ENCODE measurements around the gene PPL.
"Not testable (repeated sequence)": the region's sequence is repeated elsewhere in the genome, so short reads cannot be mapped to it uniquely, and the experiment has no call there.

Gene PPL

DNA sequence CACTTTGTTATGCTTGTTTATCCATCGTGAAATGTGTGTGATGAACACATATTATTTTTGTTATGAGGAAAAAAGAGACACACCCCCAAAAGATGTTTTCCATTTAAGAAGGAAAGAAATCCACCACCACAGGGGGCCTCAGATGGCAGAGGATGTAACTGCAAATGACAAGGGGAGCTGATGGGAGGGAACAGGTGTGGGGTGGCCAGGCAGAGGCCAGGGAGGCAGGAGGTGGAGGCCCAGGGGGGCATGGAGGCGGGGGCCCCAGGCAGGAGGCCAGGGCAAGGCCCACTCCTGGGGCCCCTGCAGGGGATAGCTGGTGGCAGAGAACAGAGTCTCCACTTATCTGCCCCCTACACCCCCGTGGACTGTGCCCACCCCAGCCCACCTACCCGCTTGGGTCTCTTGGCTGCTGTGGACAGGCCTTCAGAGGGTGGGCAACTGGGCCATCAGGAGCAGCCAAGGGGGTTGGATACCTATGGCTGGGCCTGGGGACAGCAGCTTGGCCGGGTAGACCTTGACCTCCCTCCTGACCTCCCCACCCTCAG lies 28.0 kb downstream of the PPL start:
- no peak for DNase-seq

DNA sequence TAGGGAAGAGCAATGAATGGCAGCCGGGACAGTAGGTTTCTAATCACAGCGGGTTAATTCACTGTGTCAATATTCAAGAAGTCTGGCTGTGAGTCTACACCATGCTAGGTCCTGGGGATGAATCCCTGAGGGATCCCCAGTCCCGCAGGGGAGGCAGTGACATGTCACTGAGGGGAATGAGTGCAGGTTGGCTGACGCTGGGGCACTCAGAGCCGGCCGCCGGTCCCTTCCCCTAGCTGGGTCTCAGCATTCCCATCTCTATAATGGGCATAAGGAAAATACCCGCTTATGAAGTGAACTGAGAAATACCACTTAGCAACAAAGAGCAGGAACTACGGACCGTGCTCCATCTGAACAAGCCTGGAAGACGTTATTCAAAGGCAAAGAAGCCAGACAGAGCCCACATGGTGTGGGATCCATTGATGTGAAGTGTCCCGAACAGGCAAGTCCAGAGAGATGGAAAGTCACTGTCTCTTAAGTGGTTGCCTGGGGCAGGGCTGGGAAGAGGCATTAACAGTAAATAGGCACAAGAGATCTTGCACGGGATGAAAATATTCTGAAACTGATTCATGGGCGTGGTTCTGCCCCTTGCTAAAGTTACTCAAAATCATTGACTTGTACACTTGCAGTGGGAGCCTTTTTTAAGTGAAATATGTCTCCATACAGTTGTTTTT lies 31.9 kb downstream of the PPL start:
- no peak for DNase-seq

DNA sequence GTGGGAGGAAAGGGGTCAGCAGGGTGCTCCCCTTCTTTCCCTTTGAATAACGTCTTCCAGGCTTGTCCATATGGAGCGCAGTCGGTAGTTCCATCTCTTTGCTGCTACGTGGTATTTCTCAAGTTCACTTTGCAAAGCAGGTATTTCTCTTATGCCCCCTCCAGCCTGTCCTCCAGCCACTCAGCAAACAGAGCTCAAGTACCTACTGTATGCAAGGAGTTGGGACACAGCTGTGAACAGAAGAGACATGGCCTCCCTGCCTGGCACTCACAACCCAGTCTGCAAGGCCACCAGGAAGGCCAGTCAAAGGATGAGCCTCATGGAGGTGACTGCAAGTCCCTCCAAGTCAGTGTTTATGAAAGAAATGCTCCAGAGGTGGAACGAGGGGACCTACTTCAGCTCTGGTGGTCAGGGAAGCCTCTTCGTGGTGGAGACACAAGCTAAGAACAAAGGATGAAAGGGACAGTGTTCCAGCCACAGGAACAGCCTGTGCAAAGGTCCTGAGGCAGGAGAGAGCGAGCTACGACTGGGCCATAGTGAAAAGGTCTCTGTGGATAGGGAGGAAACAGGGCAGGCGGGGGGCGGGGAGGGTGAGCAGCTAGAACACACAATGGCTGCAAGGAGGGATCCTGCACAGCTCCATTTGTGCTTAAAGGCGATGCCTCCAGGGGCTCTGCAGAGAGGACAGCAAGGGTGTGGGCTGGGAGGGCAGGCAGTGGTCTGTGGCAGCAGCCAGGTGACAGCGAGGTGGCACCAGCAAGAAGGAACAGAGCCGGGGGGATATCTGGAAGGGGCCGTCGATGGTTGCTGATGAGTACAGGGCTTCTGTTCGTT lies 32.6 kb downstream of the PPL start:
- no peak for DNase-seq

DNA sequence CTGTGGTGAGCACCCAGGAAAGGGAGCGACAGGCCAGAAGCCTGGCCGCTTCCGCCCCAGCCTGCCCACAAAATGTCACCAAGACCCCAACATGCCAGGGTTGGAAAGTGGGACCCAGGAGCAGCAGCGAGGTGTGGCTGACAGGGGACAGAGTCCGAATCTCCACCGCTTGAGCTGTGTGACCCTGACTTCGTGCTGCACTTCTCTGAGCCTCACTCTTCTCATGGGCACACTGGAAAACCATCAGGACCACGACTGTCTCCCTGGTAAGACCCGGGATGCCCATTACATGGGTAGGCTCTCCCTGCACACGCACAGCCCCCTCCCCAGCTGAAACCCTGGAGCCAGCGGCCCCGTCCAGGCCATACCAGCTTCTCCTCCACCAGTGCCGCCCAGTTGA lies 34.9 kb downstream of the PPL start:
- no peak for DNase-seq

DNA sequence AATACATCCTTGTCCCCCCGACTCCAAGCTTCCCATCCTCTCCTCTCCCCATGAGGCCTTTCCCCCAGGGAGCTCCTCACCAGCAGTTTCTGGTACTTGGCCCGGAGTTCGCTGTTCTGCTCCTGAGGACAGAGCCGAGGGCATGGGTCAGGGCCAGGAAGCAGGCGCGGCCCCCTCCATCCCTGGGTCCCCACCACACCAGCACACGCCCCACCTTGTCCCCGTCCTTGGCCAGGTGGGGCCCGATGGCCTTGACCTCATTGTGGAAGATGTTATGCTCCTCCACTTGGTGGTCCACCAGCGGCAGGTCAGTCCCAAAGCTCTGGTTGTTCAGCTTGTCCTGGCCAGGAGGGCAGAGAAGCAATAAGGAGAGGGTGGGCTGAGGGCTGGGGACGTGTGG lies 36.2 kb downstream of the PPL start:
- DNase-seq, result no peak

DNA sequence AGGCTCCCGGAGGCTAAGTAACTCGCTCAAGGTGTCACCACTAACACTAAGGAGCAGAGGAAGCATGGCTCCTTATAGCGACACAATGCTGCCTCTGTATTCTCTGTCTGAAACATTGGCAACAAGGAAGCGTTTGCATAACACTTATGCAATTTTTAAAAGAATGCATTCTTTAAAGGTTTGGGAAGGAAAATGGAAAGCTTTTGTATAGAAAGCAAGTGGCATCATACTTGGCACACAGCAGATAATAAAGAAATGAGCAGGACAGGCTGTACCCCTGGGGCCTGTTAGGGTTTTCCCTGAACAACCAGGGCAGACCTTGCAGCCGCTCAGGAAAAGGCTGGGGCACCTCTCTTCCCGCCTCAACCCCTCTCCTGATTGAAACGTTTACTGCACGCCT lies 36.9 kb downstream of the PPL start:
- no peak for DNase-seq

DNA sequence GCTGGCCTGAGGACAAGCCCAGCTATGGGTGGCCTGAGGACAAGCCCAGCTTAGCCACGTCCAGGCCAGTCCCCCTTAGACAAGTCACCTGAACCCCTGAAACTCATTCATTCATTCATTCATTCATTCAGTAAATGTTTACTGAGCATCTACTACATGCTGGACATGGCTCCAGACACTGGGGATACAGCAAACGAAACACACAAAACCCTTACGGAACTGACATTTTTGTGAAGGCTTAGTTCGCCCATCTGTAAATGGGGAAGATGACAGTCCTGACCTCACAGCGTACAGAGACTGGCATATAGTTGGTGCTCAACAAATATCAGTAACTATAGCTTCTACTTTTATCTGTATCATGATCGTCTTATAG lies 37.5 kb downstream of the PPL start:
- no peak for DNase-seq

DNA sequence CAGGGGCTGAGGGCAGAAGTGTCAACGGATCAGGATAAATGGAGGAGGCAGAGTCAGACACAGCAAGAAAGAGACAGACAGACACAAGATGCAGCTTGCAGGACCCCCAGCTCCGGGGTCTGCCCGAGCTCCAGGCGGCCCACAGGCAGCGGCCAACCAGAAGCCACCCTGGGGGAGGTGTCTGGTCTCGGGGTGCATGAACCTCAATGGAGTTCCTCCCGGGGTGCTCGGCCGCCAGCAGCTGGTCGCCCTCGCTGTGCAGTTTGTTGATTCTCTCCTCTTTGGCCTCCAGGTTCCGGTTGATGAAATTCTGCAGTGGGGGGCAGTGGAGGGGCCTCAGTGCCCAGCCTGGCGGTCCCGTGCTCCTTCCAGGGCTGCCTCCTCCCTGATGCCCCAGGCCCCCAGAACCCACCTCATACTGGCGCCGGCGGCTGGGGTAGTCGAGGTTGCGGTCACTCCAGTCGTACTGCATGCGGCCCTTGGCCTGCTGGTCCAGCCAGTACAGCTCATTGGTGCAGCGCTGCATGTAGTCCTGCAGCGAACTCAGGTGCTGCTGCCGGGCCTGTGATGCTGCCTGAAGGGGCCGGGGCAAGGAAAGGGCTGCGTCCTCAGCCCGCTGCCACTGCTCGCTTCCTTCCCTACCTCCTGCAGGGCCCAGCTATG lies 38.0 kb downstream of the PPL start:
- DNase-seq, result no peak

DNA sequence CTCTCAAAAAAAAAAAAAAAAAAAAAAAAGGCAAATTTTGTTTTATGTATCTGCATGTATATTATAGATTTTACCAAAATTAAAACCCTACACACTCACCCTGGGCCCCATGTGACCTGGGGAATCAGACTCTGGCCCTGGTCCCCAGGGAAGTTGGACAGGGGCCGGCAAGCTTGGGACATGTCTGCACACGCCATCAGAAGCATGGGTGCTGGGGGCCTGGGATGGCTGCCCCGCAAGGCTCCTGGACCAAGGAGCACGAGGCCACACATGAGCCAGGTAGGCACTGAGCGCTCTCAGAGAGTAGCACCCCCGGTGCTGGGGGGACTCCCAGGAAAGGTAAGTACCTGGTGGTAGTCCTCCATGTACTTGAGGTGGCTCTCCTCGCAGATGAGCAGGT lies 39.6 kb downstream of the PPL start:
- no peak for DNase-seq

DNA sequence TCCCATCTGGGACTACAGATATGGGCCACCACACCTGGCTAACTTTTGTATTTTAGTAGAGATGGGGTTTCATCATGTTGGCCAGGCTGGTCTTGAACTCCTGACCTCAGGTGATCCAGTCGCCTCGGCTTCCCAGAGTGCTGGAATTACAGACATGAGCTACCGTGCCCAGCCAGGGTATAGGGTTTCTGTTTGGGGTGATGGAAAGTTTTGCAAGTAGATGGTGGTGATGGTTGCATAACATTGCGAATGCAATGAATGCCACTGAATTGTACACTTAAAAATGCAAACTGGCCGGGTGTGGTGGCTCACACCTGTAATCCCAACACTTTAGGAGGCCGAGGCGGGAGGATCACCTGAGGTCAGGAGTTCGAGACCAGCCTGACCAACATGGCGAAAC lies 40.2 kb downstream of the PPL start:
- DNase-seq, result not testable (repeated sequence)

DNA sequence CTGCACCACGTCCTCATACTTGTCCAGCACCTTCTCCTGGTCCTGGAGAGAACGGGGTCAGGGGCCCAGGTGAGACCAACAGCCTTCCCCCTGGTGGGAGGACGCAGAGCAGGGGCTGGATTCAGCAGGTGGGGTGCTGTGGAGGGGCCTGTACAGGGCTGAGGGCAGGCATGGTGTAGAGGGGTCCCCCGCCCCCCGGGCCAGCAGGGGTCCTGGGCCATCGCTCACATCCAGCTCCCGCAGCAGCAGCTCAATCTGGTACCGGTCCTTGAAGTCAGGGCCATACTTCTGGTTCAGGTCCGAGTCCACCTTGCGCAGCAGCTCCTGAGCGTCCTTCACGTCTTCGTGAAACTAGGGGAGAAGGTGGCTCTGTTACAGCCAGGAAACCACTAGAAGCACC lies 41.6 kb downstream of the PPL start:
- no peak for DNase-seq

DNA sequence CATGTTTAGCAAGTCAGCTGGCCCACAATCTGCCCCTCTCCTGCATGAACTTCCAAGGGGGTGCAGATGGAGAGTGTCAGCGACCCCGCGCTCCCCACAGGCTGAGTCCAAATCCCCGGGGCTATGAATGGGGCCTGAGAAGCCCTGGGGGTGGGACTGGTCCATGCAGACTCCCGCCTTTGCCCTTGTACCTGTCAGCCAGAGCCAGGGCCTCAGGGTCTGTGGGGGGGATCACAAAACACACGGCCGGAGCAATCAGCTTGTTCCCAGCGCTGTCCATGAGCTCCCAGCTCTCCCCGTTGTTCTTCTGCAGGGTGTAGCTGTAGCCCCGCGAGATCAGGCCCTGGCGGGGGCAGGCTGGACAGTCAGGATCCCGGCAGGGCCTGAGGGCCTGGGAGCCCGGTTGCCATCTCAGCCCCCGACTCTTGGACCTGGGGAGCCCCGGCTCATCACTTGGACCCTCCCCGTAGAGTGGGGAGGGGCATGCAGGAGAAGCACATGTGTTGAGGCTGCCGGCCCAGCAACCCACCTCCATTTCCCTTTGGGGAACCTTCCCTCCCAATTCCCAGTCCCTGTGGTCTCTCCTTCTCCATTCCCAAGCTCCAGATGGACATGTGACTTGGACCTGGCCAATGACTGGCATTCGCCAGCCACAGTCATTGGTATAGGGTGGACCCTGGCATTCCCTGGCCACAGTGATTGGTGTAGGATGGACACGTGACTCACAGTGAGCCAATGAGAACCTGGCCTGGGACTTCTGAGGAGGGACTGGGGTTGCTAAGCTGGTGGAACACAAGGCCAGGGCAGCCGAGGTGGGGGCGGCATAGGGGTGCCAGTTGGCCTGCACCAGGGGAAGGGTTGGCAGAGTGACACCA lies 42.4 kb downstream of the PPL start:
- DNase-seq, result no peak

DNA sequence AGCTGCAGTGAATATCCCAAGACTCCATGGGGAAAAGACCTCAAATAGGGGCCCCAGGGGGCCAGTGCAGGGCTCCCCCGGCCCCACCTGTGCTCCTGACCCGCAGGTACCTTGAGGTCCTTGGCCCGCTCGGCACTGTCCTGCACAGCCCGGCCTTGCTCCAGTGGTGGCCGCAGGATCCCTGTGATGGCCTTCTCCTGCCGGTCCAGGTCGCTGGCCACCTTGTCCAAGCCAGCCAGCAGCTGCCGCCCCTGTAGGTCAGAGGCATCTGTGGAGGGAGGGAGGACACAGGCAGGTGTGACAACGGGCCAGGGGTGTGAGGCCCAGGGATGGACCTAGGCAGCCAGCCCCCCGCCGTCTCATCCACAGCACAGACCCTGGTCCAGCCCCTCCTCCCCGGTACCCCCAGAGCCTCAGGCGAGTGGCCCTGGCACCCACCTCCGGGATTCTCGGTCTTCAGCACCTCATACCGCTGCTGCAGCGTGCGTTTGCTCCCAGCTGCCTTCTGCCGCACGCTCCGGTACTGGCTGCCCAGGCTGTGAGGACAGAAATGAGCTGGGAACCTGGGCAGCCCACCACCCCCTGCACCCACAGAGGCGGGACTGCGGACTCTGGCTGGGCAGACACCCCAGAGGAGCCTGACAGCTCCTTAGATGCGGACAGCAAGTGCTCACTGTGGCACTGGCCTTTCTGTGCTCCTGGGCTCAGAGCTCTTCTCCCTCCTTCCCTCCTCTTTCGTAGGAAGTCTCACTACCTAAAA lies 43.7 kb downstream of the PPL start:
- DNase-seq, result no peak

DNA sequence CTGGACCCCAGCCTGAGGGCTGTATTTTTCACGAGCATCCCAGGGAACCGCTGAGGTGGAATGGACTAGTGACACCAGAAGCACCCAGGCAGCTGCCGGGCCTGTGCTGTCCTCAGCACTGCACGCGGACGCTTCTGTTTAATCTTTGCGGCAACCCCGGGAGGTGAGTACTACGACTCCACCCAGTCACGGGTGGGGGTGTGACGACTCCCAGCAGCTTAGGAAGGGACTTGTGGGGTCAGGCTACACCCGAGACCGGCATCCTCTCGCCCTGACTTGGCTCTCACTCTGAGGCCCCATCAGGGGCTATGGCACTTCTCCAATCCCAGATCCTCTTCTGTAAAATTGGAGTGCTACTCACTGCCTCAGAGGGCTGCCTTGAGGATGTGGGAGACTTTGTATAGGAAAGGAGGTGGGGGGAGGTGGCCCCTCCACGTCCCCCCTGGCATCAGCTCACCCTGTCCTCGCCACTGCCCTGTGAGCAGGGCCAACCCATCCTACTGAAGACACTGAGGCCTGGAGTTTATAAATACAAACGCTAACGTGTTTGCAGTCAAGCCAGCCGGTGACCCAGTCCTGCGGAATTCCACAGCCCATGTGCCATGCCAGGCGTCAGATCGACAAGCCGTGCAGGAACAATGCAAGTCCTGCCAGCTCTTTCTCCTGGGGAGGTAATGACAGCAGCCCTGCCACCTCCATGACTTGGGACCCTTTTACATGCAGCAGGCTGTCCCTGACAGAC lies 44.4 kb downstream of the PPL start:
- DNase-seq, result no peak

DNA sequence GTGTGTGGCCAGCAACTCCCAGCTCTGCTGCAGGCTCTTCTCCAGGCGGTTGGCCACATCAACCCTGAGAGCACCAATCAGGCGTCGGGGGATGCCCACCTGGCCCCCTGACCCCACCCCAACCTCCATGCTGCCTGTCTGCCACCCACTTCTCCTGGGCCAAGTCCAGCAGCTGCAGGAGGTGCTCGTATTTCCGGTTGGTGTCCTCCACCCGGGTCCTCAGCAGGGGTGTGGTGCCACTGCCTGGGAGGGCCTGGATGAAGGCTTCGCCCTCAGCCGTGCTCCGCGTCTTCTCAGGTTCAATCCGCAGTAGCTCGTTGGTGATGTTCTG lies 45.1 kb downstream of the PPL start:
- DNase-seq, result no peak

DNA sequence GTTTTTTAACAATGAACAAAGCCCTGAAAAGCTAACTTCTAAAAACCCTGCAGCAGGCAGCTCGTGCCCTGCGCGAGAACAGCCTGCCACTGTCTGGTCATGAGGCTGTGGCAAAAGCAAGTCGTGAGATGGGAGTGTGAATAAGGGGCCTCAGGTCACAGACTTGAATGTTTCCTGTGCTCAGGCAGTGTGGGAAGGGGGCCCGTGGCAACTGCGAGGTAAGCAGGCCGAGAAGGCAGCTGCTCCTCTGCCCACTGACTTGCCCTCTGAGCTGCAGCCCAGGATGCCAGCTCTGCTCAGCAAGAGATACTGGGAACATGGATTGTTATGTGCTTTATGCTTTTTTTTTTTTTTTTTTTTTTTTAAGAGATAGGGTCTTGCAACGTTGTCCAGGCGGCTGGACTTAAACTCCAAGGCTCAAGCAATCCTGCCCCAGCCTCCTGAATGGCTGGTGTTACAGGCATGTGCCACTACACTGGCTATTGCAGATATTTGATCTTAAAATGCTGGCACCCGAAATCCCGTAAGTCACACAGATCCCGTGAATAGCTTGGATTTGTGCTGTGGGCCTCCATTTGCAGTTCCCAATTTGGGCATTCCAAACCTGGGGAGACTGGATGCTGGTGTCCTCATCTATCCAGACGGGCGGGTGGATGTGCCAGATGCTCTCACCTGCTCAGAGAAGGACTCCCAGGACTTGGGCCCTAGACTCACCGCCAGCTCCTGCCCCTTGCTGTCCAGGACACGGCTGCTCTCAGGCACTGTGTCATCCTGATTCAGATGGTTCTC lies 45.7 kb downstream of the PPL start:
- no peak for DNase-seq

DNA sequence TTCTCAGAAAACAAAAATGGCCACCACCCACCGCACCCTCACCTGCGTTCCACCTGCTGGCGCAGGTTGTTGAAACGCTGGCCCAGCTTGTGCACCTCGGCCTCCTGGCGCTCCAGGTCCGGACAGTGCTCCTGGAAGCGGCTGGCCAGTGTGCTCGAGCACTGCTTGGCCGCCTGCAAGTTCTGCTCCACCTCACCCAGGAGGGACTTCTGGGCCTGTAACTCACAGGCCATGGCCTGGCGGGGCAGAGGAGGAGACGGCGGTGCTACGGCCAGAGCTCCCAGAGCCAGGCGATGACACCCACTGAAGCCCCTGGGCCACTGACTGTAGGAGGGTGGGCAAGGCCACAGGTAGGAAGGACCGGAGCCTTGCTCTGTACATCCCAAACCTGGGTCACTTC lies 46.3 kb downstream of the PPL start:
- DNase-seq, result no peak

DNA sequence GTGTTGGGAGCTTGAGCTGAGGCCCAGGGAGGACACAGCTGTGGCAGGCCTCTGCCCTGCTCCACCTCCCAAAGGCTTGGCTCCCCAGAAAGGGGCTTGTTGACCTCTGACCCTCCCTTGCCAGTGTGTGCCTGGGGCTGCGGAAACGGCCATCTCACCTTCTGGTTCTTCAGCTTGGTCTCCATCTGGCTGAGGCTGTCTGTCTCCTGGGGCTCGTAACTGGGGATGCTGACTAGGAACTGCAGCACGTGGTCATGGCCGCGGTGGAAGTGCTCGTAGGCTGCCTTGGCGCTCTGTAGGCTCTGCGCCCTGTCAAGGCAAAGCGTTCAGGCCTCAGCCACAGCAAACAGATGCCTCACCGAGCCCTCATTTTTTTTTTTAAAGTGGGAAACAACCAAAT lies 46.9 kb downstream of the PPL start:
- no peak for DNase-seq

DNA sequence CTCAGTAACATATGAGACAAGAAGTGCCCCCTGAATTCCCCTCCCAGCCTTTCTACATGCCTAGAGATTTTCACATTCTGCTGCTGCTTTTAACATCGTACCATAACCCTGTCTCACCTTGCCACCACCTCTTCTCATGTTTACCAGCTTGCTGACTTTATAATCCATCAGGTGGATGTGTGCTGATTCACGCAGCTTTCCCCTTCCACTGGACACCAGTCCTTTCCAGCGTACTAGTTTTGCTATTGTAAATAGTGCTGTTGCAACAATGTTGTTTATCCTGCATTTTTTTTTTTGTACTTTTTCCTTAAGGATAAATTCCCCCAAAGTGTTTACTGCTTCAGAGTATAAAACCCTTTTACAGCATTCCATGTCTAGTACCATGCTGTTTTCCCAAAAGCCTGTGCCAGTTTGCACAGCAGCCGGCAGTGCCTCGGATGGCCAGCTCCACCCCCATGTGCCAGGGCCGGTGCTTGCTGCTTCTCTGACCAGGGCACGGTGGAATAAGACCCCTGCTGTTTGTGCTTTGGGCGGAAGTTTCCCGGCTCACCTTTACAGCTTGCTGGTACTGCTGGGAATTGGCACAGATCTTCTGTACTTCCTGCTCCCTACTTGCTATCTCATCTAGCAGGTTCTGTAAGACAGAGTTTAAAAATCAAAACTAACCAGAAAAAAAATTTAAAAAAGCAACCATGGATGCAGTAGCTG lies 48.4 kb downstream of the PPL start:
- no peak for DNase-seq

DNA sequence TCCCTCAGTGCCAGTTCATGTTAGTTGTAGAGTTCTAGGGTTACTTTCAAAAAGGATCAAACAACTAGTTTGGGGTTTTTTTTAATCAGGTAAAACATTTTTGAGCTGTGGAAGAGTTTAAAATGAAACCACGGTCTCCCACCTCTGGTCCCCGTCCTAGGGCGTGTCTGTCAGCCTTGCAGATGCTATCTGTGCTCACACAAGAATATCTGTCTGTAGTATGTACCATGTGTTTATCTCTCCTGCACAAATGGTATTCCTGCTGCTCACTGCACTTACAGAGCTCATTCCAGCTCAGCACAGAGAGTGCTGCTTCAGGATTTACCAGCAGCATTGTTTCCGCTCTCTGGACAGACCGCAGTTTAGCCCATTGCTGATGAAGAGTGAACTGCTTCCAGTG lies 50.8 kb downstream of the PPL start:
- no peak for DNase-seq

All from CD4-positive, alpha-beta T cell treated with Interleukin-12 subunit alpha and Interleukin-12 subunit beta, for 1 hour (primary cell).